Measurements from ENCODE around the gene KRTAP4-3.
"Not testable (repeated sequence)": the region's sequence is repeated elsewhere in the genome, so short reads cannot be mapped to it uniquely, and the experiment has no call there.

The KRTAP4-3 gene

GRCh38 chr17:41117846-41118386, 50.1 kb downstream of the KRTAP4-3 start, which contains the start of gene KRTAP4-11:
KRTAP4-11 (minus strand) TSS chr17:41118373; CDS start chr17:41118315, 58 bp downstream.
- DNase-seq (ENCODE audit: low read depth) = not testable (repeated sequence)
